ENCODE data around the gene SPINK7. TPM values are rescaled to one million over a fixed set of nuclear protein-coding genes. Genes with fewer than 3 reads are reported as not detected.

The SPINK7 gene
- total RNA-seq, 1 donor from 2014 or later: not detected

DNA sequence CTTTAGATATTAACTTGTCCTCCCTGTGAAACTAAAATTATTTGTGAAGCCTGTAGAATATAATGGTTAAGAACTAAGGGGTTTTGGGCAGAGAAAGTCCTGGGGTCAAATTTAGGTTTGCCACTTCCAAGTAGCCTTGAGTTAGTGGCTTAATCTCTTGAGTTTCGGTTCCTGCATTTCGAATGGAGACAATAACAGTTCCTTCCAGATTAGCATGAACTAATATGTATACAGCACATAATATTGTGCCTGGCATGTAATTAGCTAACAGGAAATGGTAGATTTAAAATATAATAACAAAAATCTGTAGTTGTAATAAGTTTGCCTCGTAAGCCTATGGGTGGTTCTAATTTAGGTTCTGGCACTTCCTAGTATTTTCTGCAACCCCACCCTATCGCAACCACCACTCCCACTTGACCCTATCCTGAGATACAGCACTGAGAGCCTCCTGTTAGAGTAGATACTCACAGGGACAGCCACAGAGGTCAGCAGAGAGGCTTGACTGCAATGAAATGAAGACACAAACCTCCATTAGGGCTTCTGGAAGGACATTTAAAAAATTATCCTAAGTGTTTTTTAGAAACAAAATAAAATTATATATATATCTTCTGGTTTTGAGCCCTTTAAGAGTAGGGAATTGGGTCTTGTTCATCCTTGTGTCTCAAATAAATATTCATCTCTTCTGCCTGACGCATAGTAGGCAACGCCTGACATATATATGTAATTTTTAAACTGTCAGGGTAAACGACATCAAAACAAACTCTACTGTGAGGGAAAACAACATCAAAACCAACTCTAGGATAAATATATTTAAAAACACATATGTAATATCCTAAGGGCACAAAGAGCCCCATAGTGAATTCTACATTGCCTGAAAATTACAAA is 31.6 kb downstream of the SPINK7 start:
- DNase-seq: no peak

DNA sequence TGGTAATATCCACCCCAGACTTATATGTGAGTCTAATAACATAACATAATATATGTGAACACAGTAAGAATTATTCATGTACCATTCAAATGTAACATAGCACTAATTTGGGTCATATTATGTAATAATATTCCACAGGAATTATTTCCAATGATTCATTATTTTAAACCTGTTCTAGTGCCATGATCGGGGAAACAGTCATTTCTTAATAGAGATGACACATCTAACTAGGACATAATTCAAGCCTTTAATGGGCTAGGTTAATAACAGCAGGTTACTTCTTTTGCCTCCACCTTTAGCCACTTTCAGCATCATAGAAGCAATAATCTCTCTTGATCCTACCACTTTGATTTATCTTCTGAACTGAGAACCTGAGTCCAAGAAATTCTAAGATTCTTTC is 35.5 kb downstream of the SPINK7 start:
- DNase-seq: no peak

GRCh38 chr5:148352696-148353095 is 40.5 kb downstream of the SPINK7 start:
- no peak for DNase-seq

GRCh38 chr5:148353634-148354033 is 41.4 kb downstream of the SPINK7 start:
- no peak for DNase-seq

DNA sequence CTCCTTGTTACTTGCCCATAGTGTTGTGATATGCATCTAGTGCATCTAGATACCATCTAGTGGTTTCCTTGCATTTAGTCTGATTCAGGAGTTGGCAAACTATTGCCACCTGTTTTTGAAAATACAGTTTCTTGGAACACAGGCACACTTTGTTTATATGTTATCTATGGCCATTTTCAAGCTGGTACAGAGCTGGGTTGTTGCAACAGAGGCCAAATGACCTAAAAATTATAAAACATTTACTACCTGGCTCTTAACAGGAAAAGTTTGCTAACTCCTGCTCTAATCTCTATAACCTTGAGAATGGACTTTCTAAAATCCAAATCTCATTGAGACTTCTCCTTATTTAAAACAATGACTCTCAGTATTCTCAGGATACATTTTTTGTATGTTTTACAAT is 52.1 kb downstream of the SPINK7 start:
- no peak for DNase-seq

Other genes with a start within 250 kb of the SPINK7 start
- not detected for gene SPINK5, start 248.4 kb upstream of the SPINK7 start, total RNA-seq
- not detected for gene SPINK14, start 143.9 kb upstream of the SPINK7 start, total RNA-seq
- not detected for gene SPINK6, start 109.4 kb upstream of the SPINK7 start, total RNA-seq
- gene MARCOL, start 73.9 kb upstream of the SPINK7 start, total RNA-seq: not detected
- gene SPINK13, start 43.6 kb upstream of the SPINK7 start, total RNA-seq: not detected
- gene SPINK9, start 23.1 kb downstream of the SPINK7 start, total RNA-seq: not detected
- 77.5 TPM for gene FBXO38, start 71.5 kb downstream of the SPINK7 start, total RNA-seq